WTC11 (cell line): Measurements from ENCODE around the gene PANX2. TPM values are rescaled to one million over a fixed set of nuclear protein-coding genes. Genes with fewer than 3 reads are reported as not detected.

Experiments
- ATAC-seq: fragments of 200-7000 bp; cut with Tn5 transposase; 2 replicates; pipeline ENCODE4 v1.10.0; 2021; ENCODE audit warnings: mild to moderate bottlenecking, moderate library complexity
- CTCF ChIA-PET: fragments of 300-600 bp; sonication (Branson Sonifier 250); formaldehyde crosslinking; loops from one replicate; lab custom pipeline; 2021; ENCODE audit warnings: antibody characterized with exemption; lab: Charles Lee
- POLR2A ChIA-PET: fragments of 350-600 bp; sonication (Branson Sonifier 250); formaldehyde crosslinking; loops from one replicate; lab custom pipeline; 2021; ENCODE audit warnings: antibody characterized with exemption; lab: Charles Lee
- DNase-seq: peaks from one replicate; pipeline ENCODE4 v3.0.0; 2021; ENCODE audit warnings: low spot score
- H3K27ac Mint-ChIP-seq: 2 replicates; pipeline ENCODE4 v1.8.0; 2021; ENCODE audit warnings: mixed read lengths
- H3K27me3 Mint-ChIP-seq: 2 replicates; pipeline ENCODE4 v1.8.0; 2021; ENCODE audit warnings: low read depth, mild to moderate bottlenecking, moderate library complexity, mixed read lengths
- H3K36me3 Mint-ChIP-seq: 2 replicates; pipeline ENCODE4 v1.8.0; 2021; ENCODE audit warnings: mixed read lengths
- H3K4me1 Mint-ChIP-seq: 2 replicates; pipeline ENCODE4 v1.8.0; 2022; ENCODE audit warnings: mixed read lengths
- H3K4me3 Mint-ChIP-seq: 2 replicates; pipeline ENCODE4 v1.8.0; 2021; ENCODE audit warnings: mild to moderate bottlenecking, moderate library complexity, mixed read lengths
- H3K9me3 Mint-ChIP-seq: 2 replicates; pipeline ENCODE4 v1.8.0; 2021; ENCODE audit warnings: mixed read lengths
- ATF2 ChIP-seq: sonication (generic); formaldehyde crosslinking; IDR thresholded peaks from 2 replicates; pipeline ENCODE4 v1.8.1; 2022; ENCODE audit warnings: low read depth, missing genetic modification reagents, borderline replicate concordance
- CBFB ChIP-seq: sonication (generic); formaldehyde crosslinking; IDR thresholded peaks from 2 replicates; pipeline ENCODE4 v1.8.1; 2022; ENCODE audit warnings: mild to moderate bottlenecking, low read depth, missing genetic modification reagents
- E2F1 ChIP-seq: sonication (generic); formaldehyde crosslinking; IDR thresholded peaks from 2 replicates; pipeline ENCODE4 v1.8.0; 2022; ENCODE audit warnings: mild to moderate bottlenecking, missing genetic modification reagents
- ELF4 ChIP-seq: sonication (generic); formaldehyde crosslinking; IDR thresholded peaks from 2 replicates; pipeline ENCODE4 v1.8.1; 2022; ENCODE audit warnings: low read depth, mild to moderate bottlenecking, moderate library complexity, missing genetic modification reagents
- NFYB ChIP-seq: sonication (generic); formaldehyde crosslinking; conservative IDR thresholded peaks from 2 replicates; pipeline ENCODE4 v1.8.0; 2022; ENCODE audit warnings: low read depth, missing genetic modification reagents
- NR1H2 ChIP-seq: sonication (generic); formaldehyde crosslinking; IDR thresholded peaks from 2 replicates; pipeline ENCODE4 v1.9.0; 2021; ENCODE audit warnings: mild to moderate bottlenecking, moderate library complexity, missing genetic modification reagents
- RELA ChIP-seq: sonication (generic); formaldehyde crosslinking; IDR thresholded peaks from 2 replicates; pipeline ENCODE4 v1.8.1; 2022; ENCODE audit warnings: missing genetic modification reagents, mild to moderate bottlenecking, borderline replicate concordance
- SMAD3 ChIP-seq: sonication (generic); formaldehyde crosslinking; IDR thresholded peaks from 2 replicates; pipeline ENCODE4 v1.8.0; 2022; ENCODE audit warnings: missing genetic modification reagents, mild to moderate bottlenecking, borderline replicate concordance
- STAT6 ChIP-seq: sonication (generic); formaldehyde crosslinking; conservative IDR thresholded peaks from 2 replicates; pipeline ENCODE4 v1.8.1; 2023; ENCODE audit warnings: mild to moderate bottlenecking, low read depth, missing genetic modification reagents, moderate library complexity
- TCF7 ChIP-seq: sonication (generic); formaldehyde crosslinking; IDR thresholded peaks from 2 replicates; pipeline ENCODE4 v1.8.0; 2022; ENCODE audit warnings: mild to moderate bottlenecking, low read depth, missing genetic modification reagents, moderate library complexity
- ZSCAN18 ChIP-seq: fragments of 250-450 bp; sonication (Bioruptor Pico); IDR thresholded peaks from 2 replicates; pipeline ENCODE4 v2.1.2; 2022; ENCODE audit warnings: mild to moderate bottlenecking, moderate library complexity
- total RNA-seq: library from RNA; stranded (reverse); gene quantifications from 3 replicates; pipeline ENCODE4 v1.2.3, GENCODE V29; 2021
- TF ChIP-seq, protein P1 (sequence below): sonication (generic); formaldehyde crosslinking; IDR thresholded peaks from 2 replicates; pipeline ENCODE4 v1.8.1; 2022; ENCODE audit warnings: mild to moderate bottlenecking, missing genetic modification reagents, moderate library complexity, borderline replicate concordance
- TF ChIP-seq, protein P2 (sequence below): sonication (generic); formaldehyde crosslinking; IDR thresholded peaks from 2 replicates; pipeline ENCODE4 v1.8.0; 2023; ENCODE audit warnings: mild to moderate bottlenecking, missing genetic modification reagents

The PANX2 gene
- total RNA-seq, 1 experiment from 2014 or later, result 10.2 TPM

DNA sequence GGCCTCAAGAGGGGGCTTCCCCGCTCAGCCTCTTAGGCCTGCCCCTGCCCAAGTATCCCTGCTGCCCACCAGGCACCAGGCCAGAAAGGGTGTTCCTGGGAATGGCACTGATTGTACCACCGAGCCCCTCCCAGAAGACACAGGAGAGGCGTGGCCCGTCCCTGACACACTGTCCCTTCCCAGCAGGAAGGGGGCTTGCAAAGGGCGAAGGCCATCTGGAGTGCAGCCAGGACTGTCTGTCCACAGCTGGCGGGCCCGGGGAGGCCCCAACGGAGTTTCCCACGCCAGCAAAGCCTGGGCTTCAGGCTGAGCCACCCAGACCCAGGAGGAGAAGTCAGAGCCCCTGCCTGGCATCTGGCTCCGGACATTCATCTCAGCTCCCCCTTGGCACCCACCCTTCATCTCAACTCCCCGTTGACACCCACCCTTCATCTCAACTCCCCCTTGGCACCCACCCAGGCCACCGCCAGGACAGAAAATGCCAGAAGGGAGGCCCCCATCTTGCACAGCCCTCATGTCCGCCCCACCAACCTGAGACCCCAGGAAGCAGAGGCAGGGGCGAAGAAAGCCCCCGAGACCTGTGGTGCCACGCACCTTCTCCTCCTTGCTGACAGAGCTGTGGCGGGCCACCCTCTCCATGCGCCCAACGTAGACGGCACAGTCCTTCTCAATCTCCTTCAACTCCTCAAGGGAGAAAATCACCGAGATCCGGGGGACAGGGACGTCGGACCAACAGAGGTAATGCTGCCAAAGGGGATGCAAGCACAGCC is 54.9 kb downstream of the PANX2 start:
- POLR2A ChIA-PET, result no interaction called here
- no peak overlapping the region for H3K27ac Mint-ChIP-seq
- no peaks in the 10 kb centered on the region for H3K4me1 Mint-ChIP-seq
- H3K9me3 Mint-ChIP-seq, result no peaks in the 10 kb centered on the region
- DNase-seq (no peak), ATAC-seq (no peak)
- H3K27me3 Mint-ChIP-seq, result no peaks in the 10 kb centered on the region
- peaks cover 27% of the 10 kb centered on the region for H3K36me3 Mint-ChIP-seq
- H3K4me3 Mint-ChIP-seq, result no peak overlapping the region
- TF ChIP-seq, protein P1, sequence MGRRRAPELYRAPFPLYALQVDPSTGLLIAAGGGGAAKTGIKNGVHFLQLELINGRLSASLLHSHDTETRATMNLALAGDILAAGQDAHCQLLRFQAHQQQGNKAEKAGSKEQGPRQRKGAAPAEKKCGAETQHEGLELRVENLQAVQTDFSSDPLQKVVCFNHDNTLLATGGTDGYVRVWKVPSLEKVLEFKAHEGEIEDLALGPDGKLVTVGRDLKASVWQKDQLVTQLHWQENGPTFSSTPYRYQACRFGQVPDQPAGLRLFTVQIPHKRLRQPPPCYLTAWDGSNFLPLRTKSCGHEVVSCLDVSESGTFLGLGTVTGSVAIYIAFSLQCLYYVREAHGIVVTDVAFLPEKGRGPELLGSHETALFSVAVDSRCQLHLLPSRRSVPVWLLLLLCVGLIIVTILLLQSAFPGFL (CRISPR knock-in tag), result no peak
- TF ChIP-seq ZSCAN18 (CRISPR knock-in tag) (no peak), SMAD3 (CRISPR knock-in tag) (no peak), ELF4 (CRISPR knock-in tag) (no peak), RELA (CRISPR knock-in tag) (no peak)
- TF ChIP-seq, all 79 proteins: peak for 0
- CTCF ChIA-PET, result no interaction called here

DNA sequence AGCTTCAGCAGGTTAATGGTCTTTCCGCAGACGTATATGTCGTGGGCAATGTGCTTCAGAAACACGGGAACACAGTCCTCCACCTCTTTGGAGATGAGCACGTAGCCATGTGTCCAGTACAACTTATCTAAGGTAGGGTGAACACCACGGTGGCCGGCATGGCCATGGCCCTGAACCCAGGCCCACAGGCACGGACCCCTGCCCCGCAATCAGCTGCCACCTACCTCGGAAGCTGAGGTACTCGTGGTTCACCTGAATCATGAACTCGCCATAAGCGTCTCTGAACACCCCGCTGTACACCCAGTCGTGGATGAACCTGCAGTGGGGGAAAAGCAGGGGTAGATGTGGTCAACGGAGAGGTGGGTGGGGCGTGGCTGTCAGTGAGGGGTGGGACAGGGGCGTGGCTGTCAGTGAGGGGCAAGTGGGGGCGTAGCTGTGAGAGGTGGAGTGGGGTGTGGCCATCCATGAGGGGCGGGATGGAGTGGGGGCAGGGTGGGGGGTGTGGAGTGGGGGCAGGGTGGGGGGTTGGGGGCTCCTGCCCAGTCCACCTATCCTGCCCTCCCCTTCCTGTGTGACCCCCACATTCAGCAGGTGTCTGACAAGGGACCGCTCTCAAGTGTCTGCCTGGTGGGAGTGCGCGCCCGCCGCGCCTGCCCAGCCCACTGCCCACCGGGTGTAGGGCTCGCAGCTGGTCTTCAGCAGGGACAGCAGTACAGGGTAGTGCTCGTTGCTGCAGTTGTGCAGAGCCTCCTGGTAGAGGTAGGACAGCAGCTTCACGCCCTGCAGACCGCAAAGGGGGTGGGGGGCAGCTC is 55.7 kb downstream of the PANX2 start:
- Mint-ChIP-seq H3K27ac (no peak overlapping the region), H3K36me3 (peaks cover 19% of the 10 kb centered on the region), H3K27me3 (no peaks in the 10 kb centered on the region), H3K9me3 (no peaks in the 10 kb centered on the region), H3K4me1 (no peaks in the 10 kb centered on the region), H3K4me3 (no peak overlapping the region)
- ChIA-PET POLR2A (no interaction called here), CTCF (interaction anchor here (3.5 kb wide), 1 partner anchor 11 kb away, joined by 15 read pairs; no protein-coding TSS in a partner anchor)
- DNase-seq, result no peak
- TF ChIP-seq ATF2 (CRISPR knock-in tag), result no peak
- no peak for ATAC-seq

- H3K36me3 Mint-ChIP-seq, result peaks cover 18% of the 10 kb centered on the region
- CTCF ChIA-PET, result interaction anchor here (3.5 kb wide), 1 partner anchor 10 kb away, joined by 15 read pairs; no protein-coding TSS in a partner anchor
- no peaks in the 10 kb centered on the region for H3K4me1 Mint-ChIP-seq
- DNase-seq (no peak), ATAC-seq (no peak)
- H3K4me3 Mint-ChIP-seq, result no peak overlapping the region
- H3K27ac Mint-ChIP-seq, result no peak overlapping the region
- POLR2A ChIA-PET, result no interaction called here
- H3K9me3 Mint-ChIP-seq, result no peaks in the 10 kb centered on the region
- no peaks in the 10 kb centered on the region for H3K27me3 Mint-ChIP-seq
- TF ChIP-seq STAT6 (CRISPR knock-in tag) (no peak), E2F1 (CRISPR knock-in tag) (no peak), CBFB (CRISPR knock-in tag) (no peak), TCF7 (CRISPR knock-in tag) (no peak), RELA (CRISPR knock-in tag) (no peak), NR1H2 (CRISPR knock-in tag) (no peak), NFYB (CRISPR knock-in tag) (no peak)
- TF ChIP-seq, protein P2, sequence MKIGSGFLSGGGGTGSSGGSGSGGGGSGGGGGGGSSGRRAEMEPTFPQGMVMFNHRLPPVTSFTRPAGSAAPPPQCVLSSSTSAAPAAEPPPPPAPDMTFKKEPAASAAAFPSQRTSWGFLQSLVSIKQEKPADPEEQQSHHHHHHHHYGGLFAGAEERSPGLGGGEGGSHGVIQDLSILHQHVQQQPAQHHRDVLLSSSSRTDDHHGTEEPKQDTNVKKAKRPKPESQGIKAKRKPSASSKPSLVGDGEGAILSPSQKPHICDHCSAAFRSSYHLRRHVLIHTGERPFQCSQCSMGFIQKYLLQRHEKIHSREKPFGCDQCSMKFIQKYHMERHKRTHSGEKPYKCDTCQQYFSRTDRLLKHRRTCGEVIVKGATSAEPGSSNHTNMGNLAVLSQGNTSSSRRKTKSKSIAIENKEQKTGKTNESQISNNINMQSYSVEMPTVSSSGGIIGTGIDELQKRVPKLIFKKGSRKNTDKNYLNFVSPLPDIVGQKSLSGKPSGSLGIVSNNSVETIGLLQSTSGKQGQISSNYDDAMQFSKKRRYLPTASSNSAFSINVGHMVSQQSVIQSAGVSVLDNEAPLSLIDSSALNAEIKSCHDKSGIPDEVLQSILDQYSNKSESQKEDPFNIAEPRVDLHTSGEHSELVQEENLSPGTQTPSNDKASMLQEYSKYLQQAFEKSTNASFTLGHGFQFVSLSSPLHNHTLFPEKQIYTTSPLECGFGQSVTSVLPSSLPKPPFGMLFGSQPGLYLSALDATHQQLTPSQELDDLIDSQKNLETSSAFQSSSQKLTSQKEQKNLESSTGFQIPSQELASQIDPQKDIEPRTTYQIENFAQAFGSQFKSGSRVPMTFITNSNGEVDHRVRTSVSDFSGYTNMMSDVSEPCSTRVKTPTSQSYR, result no peak
Observed at GRCh38 chr22:50226875-50227165, 56.3 kb downstream of the PANX2 start.
